HL-60 (cell line): Measurements from ENCODE around the gene MPDU1.
A peak's percentile ranks its signal among the peaks of the same experiment; 100 is the strongest.

Source experiments
- DNase-seq, 2 experiments: peaks; one replicate each; pipeline ENCODE4 v3.0.0-alpha.2; 2010 to 2020; ENCODE audit warnings: low read depth in 1 of 2, low spot score in 1 of 2
- H3K27ac ChIP-seq: fragments of 250-450 bp; sonication (Bioruptor Pico); replicated peaks from 2 replicates; pipeline ENCODE4 v1.5.1; 2020; ENCODE audit warnings: mild to moderate bottlenecking, moderate library complexity
- H3K27me3 ChIP-seq: fragments of 250-450 bp; sonication (Bioruptor Pico); 2 replicates; pipeline ENCODE4 v1.5.1; 2021; ENCODE audit warnings: mild to moderate bottlenecking, moderate library complexity; ENCODE audit not compliant: insufficient read depth, poor library complexity, severe bottlenecking
- H3K4me3 ChIP-seq: replicated peaks from 2 replicates; pipeline ENCODE4 v1.5.1; 2011; ENCODE audit warnings: mild to moderate bottlenecking, control low read depth, low read length; ENCODE audit not compliant: insufficient read depth
- CTCF ChIP-seq: IDR thresholded peaks from one replicate; pipeline ENCODE4 v1.5.1; 2011; ENCODE audit warnings: low read length, control low read depth, inconsistent platforms; ENCODE audit not compliant: insufficient read depth
- GABPA ChIP-seq: IDR thresholded peaks from 2 replicates; pipeline ENCODE4 v1.6.1; 2012; ENCODE audit warnings: low read depth
- POLR2AphosphoS5 ChIP-seq: IDR thresholded peaks from 2 replicates; pipeline ENCODE4 v1.6.1; 2012; ENCODE audit warnings: low read depth
- REST ChIP-seq: IDR thresholded peaks from 2 replicates; pipeline ENCODE4 v1.6.1; 2012; ENCODE audit warnings: low read depth; ENCODE audit not compliant: insufficient replicate concordance
- SPI1 ChIP-seq: IDR thresholded peaks from 2 replicates; pipeline ENCODE4 v1.6.1; 2012; ENCODE audit warnings: low read depth, mild to moderate bottlenecking, borderline replicate concordance

Gene MPDU1

DNA sequence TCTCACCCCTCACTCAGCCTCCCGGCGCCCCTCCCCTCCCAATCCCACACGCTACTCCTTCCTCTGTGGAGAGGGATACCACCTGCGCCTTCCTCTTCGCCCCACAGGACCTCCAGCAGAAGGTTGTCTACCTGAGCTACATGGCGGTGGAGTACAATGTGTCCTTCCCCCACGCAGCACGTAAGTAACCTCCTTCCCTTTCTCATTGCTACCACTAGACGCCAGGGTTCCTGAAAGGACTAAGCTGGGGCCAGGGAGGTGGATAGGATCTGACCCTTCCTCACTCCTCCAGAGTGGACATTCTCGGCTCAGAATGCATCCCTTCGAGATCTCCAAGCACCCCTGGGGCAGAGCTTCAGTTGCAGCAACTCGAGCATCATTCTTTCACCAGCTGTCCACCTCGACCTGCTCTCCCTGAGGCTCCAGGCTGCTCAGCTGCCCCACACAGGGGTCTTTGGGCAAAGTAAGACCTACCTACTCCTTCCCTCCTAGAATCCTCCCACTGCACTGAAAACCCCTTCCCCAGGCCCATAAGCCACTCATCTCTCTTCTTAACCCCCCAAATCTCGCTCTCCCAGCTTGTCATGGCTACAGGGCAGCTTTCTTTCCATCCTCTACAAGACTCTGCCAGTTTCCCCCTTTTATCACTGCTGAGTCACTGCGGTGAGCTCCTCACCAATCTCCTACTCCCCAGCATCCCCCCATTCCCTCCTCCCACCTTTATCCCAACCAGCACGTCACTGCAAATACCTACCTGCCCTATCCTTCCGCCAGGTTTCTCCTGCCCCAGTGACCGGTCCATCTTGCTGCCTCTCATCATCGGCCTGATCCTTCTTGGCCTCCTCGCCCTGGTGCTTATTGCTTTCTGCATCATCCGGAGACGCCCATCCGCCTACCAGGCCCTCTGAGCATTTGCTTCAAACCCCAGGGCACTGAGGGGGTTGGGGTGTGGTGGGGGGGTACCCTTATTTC lies 2.8 kb upstream of the MPDU1 start:
- no peaks in the 10 kb centered on the region for H3K27me3 ChIP-seq

GRCh38 chr17:7582396-7583252 lies 1.0 kb upstream of the MPDU1 start:
- DNase-seq: no peak
- peak overlapping the region; percentile 98 for H3K27ac ChIP-seq
- H3K4me3 ChIP-seq: no peak overlapping the region; the same call in 1 of the 2 replicates
- no peak for TF ChIP-seq GABPA
- no peak for TF ChIP-seq SPI1
- TF ChIP-seq CTCF: no peak
- TF ChIP-seq POLR2AphosphoS5: no peak
- no peak for TF ChIP-seq REST
- no peaks in the 10 kb centered on the region for H3K27me3 ChIP-seq

More for the DNA sequence above, 2.8 kb upstream of the MPDU1 start:
- H3K4me3 ChIP-seq: peak overlapping the region; percentile 49
- no peak for TF ChIP-seq SPI1
- H3K27ac ChIP-seq: peak overlapping the region; percentile 72
- DNase-seq: peak in 1 of 2 experiments; percentile 28

DNA sequence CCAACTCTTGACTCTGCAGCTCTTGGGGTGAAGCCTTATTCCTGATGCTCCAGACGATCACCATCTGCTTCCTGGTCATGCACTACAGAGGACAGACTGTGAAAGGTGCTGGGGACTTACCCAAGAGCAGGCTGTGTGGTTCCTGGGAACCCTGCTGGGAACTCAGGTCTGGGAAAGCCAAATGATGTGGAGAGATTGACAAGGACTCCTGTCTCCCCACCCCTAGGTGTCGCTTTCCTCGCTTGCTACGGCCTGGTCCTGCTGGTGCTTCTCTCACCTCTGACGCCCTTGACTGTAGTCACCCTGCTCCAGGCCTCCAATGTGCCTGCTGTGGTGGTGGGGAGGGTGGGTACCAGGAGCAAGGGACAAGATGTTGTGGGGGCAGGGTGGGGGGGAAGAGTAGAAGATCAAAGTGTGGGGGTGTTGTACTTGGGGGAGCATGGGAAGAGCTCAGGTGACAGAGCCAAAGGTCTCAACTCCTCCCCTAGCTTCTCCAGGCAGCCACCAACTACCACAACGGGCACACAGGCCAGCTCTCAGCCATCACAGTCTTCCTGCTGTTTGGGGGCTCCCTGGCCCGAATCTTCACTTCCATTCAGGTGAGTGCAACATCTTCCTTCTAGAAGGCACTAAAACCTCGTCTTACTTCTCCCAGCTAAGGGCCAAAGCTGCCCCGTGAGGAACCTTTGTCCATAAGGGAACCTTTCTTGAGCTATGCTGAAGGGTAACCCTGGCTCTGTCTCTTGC lies 3.2 kb downstream of the MPDU1 start:
- TF ChIP-seq GABPA: no peak
- TF ChIP-seq SPI1: no peak
- TF ChIP-seq POLR2AphosphoS5: no peak
- no peak for TF ChIP-seq REST
- TF ChIP-seq CTCF: peak; percentile 56
- H3K27ac ChIP-seq: peak overlapping the region; percentile 63
- DNase-seq: peak in 1 of 2 experiments; percentile 63
- H3K4me3 ChIP-seq: no peak overlapping the region
- H3K27me3 ChIP-seq: no peaks in the 10 kb centered on the region
